Immature natural killer cell (primary cell): ENCODE results near the gene PHACTR1. TPM values are rescaled to one million over a fixed set of nuclear protein-coding genes. Genes with fewer than 3 reads are reported as not detected.

Experiments
- DNase-seq, 3 donors: peaks; one replicate each; pipeline ENCODE4 v3.0.0; 2022; ENCODE audit warnings: mixed read lengths in 1 of 3
- H3K27ac Mint-ChIP-seq, 6 donors: one replicate each; pipeline ENCODE4 v1.8.0; 2020; ENCODE audit warnings: mixed read lengths in 6 of 6, mild to moderate bottlenecking in 5 of 6, inconsistent platforms in 4 of 6, moderate library complexity in 3 of 6
- H3K27me3 Mint-ChIP-seq, 3 donors: one replicate each; pipeline ENCODE4 v1.8.0; 2020 to 2021; ENCODE audit warnings: low read depth in 3 of 3, mild to moderate bottlenecking in 3 of 3, mixed read lengths in 3 of 3, moderate library complexity in 3 of 3, inconsistent platforms in 1 of 3
- H3K36me3 Mint-ChIP-seq, 3 donors: one replicate each; pipeline ENCODE4 v1.8.0; 2020; ENCODE audit warnings: mixed read lengths in 3 of 3, inconsistent platforms in 2 of 3, mild to moderate bottlenecking in 2 of 3
- H3K4me1 Mint-ChIP-seq, 2 donors: one replicate each; pipeline ENCODE4 v1.8.0; 2020; ENCODE audit warnings: inconsistent platforms in 2 of 2, mild to moderate bottlenecking in 2 of 2, mixed read lengths in 2 of 2, moderate library complexity in 1 of 2
- H3K4me3 Mint-ChIP-seq, 5 donors: one replicate each; pipeline ENCODE4 v1.8.0; 2020; ENCODE audit warnings: mild to moderate bottlenecking in 5 of 5, mixed read lengths in 5 of 5, inconsistent platforms in 3 of 5, moderate library complexity in 3 of 5
- H3K9me3 Mint-ChIP-seq, 6 donors: one replicate each; pipeline ENCODE4 v1.8.0; 2020; ENCODE audit warnings: mild to moderate bottlenecking in 6 of 6, mixed read lengths in 6 of 6, inconsistent platforms in 4 of 6, moderate library complexity in 3 of 6
- polyA plus RNA-seq, 3 donors: library from polyadenylated mRNA; unstranded; fragments of 300-500 nt; fragmentation: Illumina TruSeq; gene quantifications; one replicate each; pipeline ENCODE4 v1.2.3, GENCODE V29; 2021

PHACTR1 gene
- polyA plus RNA-seq, 3 donors from 2014 or later: 0.41 to 1.1 (median 0.43) TPM

DNA sequence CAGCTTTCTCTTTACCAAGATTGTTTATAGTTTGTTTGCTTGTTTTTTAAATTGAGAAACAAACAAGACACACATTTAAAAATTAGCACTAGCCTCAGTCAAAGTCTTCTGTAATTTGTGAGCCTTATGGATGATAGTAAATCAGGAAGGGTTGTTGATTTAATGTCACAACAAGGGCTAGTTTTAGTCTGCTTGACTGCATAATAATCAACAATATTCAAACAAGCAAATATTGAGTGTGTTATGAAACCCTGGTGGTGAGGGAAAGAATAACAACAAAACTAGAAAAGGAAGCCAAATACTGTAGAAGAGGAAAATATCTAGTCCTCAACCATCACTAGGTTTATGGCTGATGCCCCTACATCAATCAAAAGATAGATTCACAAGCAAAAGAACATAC, 383.2 kb downstream of the PHACTR1 start:
- no peaks in the 10 kb centered on the region for H3K36me3 Mint-ChIP-seq
- DNase-seq: no peak
- peaks cover 0 to 1% (median 0%) of the 10 kb centered on the region in 3 donors for H3K27me3 Mint-ChIP-seq
- H3K4me3 Mint-ChIP-seq: no peak overlapping the region
- H3K9me3 Mint-ChIP-seq: no peaks in the 10 kb centered on the region
- no peak overlapping the region for H3K27ac Mint-ChIP-seq
- no peaks in the 10 kb centered on the region for H3K4me1 Mint-ChIP-seq

DNA sequence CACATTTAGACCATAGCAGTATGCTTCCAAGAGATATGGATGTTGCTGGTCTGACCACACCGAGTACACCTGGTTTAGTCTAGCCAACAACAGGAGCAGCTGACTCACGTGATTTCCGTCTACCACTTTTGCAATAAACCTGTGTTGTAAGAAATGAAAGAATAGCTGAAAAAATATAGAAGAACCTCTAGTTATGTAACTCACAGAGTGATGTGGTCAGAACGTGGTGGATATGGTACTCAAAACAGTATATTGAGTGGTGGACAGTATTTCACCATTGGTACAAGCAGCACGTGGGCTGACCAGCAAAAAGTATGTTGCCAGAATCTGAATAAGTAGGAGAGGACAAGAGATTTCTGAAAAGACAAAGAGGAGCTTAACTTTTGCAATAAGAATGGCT, 384.8 kb downstream of the PHACTR1 start:
- no peaks in the 10 kb centered on the region for H3K9me3 Mint-ChIP-seq
- no peak for DNase-seq
- H3K4me3 Mint-ChIP-seq: no peak overlapping the region
- H3K27me3 Mint-ChIP-seq: peaks cover 1 to 3% (median 3%) of the 10 kb centered on the region in 3 donors
- no peaks in the 10 kb centered on the region for H3K36me3 Mint-ChIP-seq
- H3K27ac Mint-ChIP-seq: no peak overlapping the region
- no peaks in the 10 kb centered on the region for H3K4me1 Mint-ChIP-seq

DNA sequence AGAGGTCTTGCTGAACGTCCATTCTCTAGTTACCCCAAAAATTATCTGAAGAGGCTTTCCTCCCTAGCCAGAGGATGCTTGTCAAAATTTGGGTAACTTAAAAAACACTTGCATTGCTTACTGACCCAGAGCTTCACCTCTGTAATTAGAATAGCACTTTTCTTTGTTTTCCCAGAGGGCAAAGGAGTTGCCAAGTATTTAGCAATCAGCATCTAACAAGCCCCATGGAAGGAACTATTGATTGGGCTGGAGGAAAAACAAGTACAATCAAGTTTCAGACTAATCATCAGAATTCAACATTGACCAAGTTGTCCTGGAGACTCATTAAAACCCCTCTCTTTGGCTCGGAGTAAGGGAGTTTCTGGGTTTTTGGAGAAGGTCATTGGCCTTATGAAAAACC, 385.4 kb downstream of the PHACTR1 start:
- H3K4me3 Mint-ChIP-seq: no peak overlapping the region
- H3K27ac Mint-ChIP-seq: no peak overlapping the region
- peaks cover 1 to 3% (median 3%) of the 10 kb centered on the region in 3 donors for H3K27me3 Mint-ChIP-seq

DNA sequence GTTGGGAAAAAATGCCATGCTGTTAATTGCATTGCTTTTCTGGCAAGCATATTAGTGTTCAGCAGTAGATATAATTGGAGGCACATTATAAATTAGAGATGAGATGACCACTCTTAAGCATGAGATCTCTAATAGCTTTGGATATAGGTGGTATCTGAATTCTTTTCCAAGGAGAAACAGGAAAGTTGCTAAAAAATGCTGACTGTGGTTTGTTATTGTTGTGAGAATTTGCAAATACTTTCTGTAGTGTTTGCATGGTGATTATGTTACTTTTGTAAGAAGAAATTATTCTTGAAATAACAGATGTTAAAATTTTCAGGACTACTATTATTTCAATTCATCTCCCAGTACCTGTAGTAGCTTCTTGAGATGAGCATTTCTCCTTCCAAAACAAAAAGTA, 386.6 kb downstream of the PHACTR1 start:
- Mint-ChIP-seq H3K36me3 (no peaks in the 10 kb centered on the region), H3K4me3 (no peak overlapping the region), H3K4me1 (no peaks in the 10 kb centered on the region), H3K9me3 (no peaks in the 10 kb centered on the region), H3K27me3 (peaks cover 1 to 3% (median 3%) of the 10 kb centered on the region in 3 donors), H3K27ac (no peak overlapping the region)
- no peak for DNase-seq

More for the DNA sequence above, 385.4 kb downstream of the PHACTR1 start:
- no peak for DNase-seq
- no peaks in the 10 kb centered on the region for H3K9me3 Mint-ChIP-seq
- H3K36me3 Mint-ChIP-seq: no peaks in the 10 kb centered on the region
- H3K4me1 Mint-ChIP-seq: no peaks in the 10 kb centered on the region

DNA sequence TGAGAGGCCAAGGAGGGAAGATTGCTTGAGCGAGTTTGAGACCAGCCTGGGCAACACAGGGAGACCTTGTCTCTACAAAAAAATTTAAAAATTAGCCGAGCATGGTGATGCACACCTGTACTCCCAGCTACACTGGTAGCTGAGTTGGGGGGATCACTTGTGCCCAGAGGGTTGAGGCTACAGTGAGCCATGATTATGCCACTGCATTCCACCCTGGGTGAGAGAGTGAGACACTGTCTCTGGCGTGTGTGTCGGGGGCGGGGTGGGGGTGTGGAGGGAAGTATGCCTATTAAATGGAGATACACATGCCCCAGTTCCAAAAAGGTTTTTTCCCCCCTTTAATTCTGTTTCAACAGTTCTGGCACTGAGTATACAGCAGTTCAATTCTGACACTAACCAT, 388.6 kb downstream of the PHACTR1 start:
- Mint-ChIP-seq H3K9me3 (peaks cover 0 to 2% (median 0%) of the 10 kb centered on the region in 6 donors), H3K36me3 (no peaks in the 10 kb centered on the region), H3K4me1 (no peaks in the 10 kb centered on the region), H3K27ac (no peak overlapping the region), H3K4me3 (no peak overlapping the region), H3K27me3 (peaks cover 1 to 3% (median 3%) of the 10 kb centered on the region in 3 donors)
- DNase-seq: no peak

DNA sequence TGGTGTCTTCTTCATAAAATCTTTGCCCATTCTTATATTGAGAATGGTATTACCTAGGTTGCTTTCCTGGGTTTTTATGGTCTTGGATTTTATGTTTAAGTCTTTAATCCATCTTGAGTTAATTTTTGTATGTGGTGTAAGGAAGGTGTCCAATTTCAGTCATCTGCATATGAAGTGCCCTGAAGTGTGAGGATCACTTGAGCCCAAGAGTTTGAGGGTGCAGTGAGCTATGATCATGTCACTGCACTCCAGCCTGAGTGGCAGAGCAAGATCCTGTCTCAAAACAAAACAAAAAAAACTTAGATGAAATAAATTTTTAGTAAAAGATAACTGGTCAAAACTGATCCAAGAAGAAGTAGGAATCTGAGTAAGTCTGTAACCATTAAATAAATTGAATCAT, 396.4 kb downstream of the PHACTR1 start:
- no peak for DNase-seq
- H3K4me3 Mint-ChIP-seq: no peak overlapping the region
- H3K27ac Mint-ChIP-seq: no peak overlapping the region
- peaks cover 0 to 4% (median 0%) of the 10 kb centered on the region in 6 donors for H3K9me3 Mint-ChIP-seq
- H3K36me3 Mint-ChIP-seq: no peaks in the 10 kb centered on the region
- H3K4me1 Mint-ChIP-seq: no peaks in the 10 kb centered on the region
- H3K27me3 Mint-ChIP-seq: peaks cover 6 to 15% (median 10%) of the 10 kb centered on the region in 3 donors

DNA sequence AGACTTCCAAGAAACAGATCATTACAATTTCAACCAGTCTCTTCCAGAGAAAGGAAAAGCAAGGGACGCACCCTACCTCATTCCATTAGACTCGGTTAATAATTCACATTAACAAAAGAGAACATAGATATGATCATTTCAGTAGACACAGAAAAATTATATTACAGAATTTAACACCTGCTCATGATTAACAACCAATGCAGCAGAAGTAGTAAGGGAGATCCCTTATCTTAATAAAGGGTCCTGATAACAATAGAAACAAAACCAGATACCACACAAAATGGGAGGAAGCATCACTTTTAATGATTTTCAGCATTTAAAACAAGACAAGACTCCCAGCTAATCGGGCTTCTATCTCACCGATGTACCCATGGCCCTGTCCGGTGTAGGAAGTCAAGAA, 396.8 kb downstream of the PHACTR1 start:
- Mint-ChIP-seq H3K4me1 (no peaks in the 10 kb centered on the region), H3K27me3 (peaks cover 6 to 15% (median 10%) of the 10 kb centered on the region in 3 donors), H3K9me3 (peaks cover 0 to 4% (median 0%) of the 10 kb centered on the region in 6 donors), H3K27ac (no peak overlapping the region), H3K4me3 (no peak overlapping the region), H3K36me3 (no peaks in the 10 kb centered on the region)
- DNase-seq: no peak

DNA sequence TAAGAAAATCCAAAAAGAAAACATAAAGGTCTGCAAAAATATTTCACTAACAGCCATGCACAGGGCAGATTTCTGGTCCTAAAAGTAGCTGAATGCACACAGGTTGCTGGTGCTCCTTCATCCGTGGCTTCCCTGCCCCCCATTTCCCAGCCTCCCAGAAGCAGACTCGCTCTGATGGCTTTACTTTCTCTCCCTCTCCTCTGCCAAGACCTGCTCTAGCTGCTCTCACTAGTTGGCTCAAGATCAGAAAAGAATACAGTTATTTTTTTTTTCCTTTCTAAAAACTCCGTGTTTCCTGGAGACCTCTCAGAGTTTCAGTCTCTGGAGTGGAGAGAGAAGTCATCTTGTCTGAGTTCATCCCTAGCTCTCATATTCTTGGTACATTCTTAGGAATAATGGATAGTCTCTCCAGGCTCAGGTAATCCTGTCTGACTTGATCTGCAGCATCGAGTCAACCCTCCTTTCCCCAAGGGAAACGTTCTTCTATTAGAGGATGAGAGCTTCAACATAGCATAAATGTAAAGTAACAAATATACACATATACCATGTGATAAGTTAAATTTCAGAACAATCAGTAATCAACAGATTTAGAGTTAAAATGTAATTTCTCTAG, 397.5 kb downstream of the PHACTR1 start:
- no peaks in the 10 kb centered on the region for H3K4me1 Mint-ChIP-seq
- peaks cover 6 to 15% (median 10%) of the 10 kb centered on the region in 3 donors for H3K27me3 Mint-ChIP-seq

DNA sequence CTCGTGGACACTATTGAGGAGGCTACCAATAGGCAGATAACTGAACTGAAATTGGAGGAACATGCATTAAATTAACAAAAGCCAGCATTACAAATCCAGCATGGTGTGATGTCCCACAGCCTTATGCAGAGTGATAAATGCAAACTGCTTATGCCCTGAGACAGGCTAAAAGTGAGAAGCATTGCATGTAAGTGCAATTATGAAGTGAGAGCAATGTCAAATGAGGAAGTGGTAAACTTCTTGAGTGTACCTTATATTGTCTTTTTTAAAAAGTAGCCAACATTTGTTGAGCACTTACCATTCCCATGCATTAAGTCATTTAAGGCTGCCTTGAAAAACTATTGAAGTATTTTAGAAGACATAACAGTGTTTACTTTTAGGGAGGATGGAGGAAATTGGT, 399.6 kb downstream of the PHACTR1 start:
- DNase-seq: no peak
- Mint-ChIP-seq H3K36me3 (no peaks in the 10 kb centered on the region), H3K27ac (no peak overlapping the region), H3K4me1 (no peaks in the 10 kb centered on the region), H3K4me3 (no peak overlapping the region), H3K27me3 (peaks cover 6 to 15% (median 7%) of the 10 kb centered on the region in 3 donors), H3K9me3 (peaks cover 0 to 3% (median 0%) of the 10 kb centered on the region in 6 donors)

More for the DNA sequence above, 397.5 kb downstream of the PHACTR1 start:
- Mint-ChIP-seq H3K27ac (no peak overlapping the region), H3K4me3 (no peak overlapping the region), H3K9me3 (peaks cover 0 to 4% (median 0%) of the 10 kb centered on the region in 6 donors), H3K36me3 (no peaks in the 10 kb centered on the region)
- DNase-seq: no peak

DNA sequence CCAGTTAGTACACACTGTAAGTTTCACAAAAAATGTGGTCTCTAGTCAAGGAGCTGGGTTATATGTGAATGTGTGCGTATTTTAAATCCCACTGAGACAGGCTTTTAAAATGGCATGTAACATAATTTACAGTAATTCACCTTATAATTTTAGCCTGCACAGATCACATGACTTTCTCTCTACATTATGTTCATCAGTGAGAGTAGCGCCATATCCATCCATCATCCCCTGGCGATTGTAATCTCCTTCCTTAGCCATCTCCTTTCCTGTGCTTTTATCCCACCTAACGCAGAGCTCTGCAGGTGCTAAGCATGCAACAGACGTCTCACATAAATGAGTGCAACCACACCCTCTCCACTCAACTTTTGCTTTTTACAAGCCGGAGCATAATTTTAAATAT, 401.0 kb downstream of the PHACTR1 start:
- H3K4me1 Mint-ChIP-seq: no peaks in the 10 kb centered on the region
- no peaks in the 10 kb centered on the region for H3K36me3 Mint-ChIP-seq
- peaks cover 4 to 18% (median 6%) of the 10 kb centered on the region in 3 donors for H3K27me3 Mint-ChIP-seq
- no peak for DNase-seq
- H3K9me3 Mint-ChIP-seq: no peaks in the 10 kb centered on the region
- H3K4me3 Mint-ChIP-seq: no peak overlapping the region
- no peak overlapping the region for H3K27ac Mint-ChIP-seq

DNA sequence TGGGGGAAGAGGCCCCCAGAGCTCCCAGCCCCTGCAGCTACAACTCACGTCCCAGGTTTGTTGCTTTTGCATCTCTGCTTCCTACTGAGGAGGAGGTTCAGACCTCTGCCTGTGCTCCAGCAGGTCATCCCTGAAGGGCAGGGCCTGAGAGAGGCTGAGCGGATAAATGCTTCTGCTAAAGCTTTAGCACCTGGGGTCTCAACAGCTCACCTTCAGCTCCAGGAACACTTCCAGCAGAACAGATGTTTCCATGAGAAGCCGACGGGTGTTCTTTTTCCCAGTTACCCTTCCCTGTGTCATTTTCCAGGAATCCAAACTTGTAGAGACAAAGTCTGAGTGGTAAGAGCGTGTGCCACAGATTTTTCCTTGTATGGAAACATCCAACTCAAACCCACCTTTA, 403.0 kb downstream of the PHACTR1 start:
- peaks cover 2 to 18% (median 4%) of the 10 kb centered on the region in 3 donors for H3K27me3 Mint-ChIP-seq
- H3K36me3 Mint-ChIP-seq: no peaks in the 10 kb centered on the region
- no peaks in the 10 kb centered on the region for H3K9me3 Mint-ChIP-seq
- no peaks in the 10 kb centered on the region for H3K4me1 Mint-ChIP-seq
- H3K27ac Mint-ChIP-seq: no peak overlapping the region
- H3K4me3 Mint-ChIP-seq: no peak overlapping the region
- no peak for DNase-seq

DNA sequence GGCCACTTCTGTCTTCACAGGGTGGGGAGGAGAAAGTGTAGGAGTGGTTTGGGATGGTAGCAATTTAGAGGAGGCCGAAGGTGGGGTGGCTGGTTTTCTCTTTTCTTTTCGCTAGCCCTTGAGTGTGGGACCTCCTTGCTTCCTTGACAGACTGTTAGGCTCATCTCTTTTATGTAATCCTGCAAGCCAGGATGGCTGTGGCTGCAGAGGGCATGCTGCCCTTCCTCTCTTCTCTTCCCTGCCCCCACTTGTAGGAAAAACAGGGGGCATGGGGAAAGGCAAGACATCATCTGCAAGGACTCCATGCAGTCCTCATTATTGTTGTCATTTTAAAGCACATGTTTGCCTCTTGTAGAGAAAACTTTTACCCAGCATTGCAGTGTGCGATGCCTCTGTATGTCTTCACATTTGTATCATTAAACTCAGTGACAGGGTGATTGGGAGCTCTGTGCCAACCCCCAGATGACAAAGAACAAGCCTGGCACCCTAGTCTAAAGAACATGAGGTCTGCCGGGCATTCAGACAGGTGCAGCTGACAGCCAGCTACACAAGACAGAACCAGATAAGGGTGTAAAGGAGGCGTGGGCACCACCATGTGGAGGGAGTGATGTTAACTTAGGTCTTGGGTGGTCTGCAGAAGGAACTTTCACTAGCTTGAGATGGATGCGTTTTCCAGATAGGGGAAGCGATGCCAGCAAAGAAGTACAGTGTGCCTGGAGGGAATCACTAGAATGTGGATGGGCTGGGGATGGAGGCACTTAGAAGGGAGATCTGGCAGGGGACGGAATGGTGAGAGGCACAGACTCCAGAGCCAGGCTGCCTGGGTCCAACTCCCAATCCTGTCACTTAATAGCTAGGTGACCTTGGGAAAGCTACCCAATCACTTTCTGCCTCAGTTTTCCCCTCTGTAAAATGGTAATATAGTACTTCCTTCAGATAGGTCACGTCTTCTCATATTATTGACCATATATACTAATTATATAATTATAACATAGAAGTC, 404.2 kb downstream of the PHACTR1 start:
- DNase-seq: no peak
- no peaks in the 10 kb centered on the region for H3K9me3 Mint-ChIP-seq
- no peaks in the 10 kb centered on the region for H3K36me3 Mint-ChIP-seq
- no peak overlapping the region for H3K4me3 Mint-ChIP-seq
- H3K27ac Mint-ChIP-seq: no peak overlapping the region
- no peaks in the 10 kb centered on the region for H3K4me1 Mint-ChIP-seq
- peaks cover 5 to 18% (median 7%) of the 10 kb centered on the region in 3 donors for H3K27me3 Mint-ChIP-seq

DNA sequence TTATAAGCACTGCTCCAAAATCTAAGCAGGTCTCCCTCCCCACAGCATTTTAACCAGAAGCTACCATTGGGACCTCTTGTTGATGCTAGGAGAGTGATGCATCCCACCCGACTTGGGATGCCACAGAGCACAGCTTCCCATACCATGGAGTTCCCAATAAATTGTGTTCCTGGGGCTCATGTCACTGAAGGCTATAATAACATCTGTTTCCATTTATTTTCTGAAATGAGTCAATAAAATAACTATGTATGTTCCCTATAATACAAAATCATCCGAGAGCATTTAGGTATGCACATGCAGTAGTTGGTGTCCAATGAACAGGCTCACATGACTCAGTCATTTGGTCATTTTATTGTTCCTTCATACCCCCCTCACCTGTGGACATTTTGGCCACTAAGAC, 407.6 kb downstream of the PHACTR1 start:
- H3K9me3 Mint-ChIP-seq: peaks cover 0 to 2% (median 0%) of the 10 kb centered on the region in 6 donors
- no peak overlapping the region for H3K27ac Mint-ChIP-seq
- H3K36me3 Mint-ChIP-seq: no peaks in the 10 kb centered on the region
- peaks cover 4 to 17% (median 6%) of the 10 kb centered on the region in 3 donors for H3K27me3 Mint-ChIP-seq
- no peaks in the 10 kb centered on the region for H3K4me1 Mint-ChIP-seq
- H3K4me3 Mint-ChIP-seq: no peak overlapping the region
- DNase-seq: no peak

DNA sequence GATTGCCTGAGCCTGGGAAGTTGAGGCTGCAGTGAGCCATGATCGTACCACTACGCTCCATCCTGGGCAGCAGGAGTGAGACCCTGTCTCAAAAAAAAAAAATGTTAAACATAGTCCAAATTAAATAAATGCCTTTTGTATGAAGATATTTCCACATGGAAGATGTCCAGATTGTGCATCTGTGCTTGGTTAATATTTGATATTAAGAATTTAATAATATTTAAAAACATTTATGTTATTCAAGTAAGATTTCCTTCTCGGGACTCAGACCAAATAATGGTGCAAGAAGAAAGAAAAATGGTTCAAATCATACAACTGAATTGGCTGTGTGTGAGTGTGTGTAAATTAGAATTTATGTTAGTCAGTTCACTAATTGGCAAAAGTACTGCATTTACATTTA, 409.3 kb downstream of the PHACTR1 start:
- Mint-ChIP-seq H3K4me1 (no peaks in the 10 kb centered on the region), H3K4me3 (no peak overlapping the region), H3K9me3 (peaks cover 0 to 2% (median 0%) of the 10 kb centered on the region in 6 donors), H3K27me3 (peaks cover 4 to 15% (median 6%) of the 10 kb centered on the region in 3 donors), H3K27ac (no peak overlapping the region), H3K36me3 (no peaks in the 10 kb centered on the region)
- DNase-seq: no peak
